ENCODE measurements around the gene TACO1.

DNA sequence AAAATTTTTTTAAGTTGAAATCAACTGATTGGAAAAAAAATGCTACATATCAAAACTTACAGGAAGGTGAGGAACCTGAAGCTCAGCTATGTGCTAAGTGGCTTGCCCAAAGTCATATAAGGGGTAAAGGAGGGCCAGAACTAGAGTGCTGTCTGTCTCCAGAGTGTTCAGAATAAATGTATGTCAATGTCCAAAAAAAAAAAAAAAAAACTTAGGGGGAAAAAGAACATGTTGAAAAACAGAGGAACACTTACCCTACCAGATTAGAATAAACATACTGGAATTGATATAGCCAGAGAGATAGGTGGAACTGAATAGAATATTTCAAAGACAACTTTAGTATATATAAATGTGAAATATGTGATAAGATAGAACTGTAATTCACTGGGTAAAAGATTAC is 38.9 kb upstream of the TACO1 start:
- TF ChIP-seq, protein P1, sequence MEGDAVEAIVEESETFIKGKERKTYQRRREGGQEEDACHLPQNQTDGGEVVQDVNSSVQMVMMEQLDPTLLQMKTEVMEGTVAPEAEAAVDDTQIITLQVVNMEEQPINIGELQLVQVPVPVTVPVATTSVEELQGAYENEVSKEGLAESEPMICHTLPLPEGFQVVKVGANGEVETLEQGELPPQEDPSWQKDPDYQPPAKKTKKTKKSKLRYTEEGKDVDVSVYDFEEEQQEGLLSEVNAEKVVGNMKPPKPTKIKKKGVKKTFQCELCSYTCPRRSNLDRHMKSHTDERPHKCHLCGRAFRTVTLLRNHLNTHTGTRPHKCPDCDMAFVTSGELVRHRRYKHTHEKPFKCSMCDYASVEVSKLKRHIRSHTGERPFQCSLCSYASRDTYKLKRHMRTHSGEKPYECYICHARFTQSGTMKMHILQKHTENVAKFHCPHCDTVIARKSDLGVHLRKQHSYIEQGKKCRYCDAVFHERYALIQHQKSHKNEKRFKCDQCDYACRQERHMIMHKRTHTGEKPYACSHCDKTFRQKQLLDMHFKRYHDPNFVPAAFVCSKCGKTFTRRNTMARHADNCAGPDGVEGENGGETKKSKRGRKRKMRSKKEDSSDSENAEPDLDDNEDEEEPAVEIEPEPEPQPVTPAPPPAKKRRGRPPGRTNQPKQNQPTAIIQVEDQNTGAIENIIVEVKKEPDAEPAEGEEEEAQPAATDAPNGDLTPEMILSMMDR (conservative IDR thresholded peaks at IDR 0.05 in 1 of 2, IDR thresholded peaks at IDR 0.05 in 1 of 2; ENCODE audit: low read depth in 1 of 2, low read length in 2 of 2), result no peak
- TF ChIP-seq EZH2 (IDR thresholded peaks at IDR 0.05; ENCODE audit: low read length, missing control alignments), result no peak

Data from fibroblast of lung (primary cell).